Dendritic cell treated with granulocyte-macrophage colony-stimulating factor and Interleukin-4, amounts not matched to agents 40 ng/mL and 50 ng/mL, for 4 days (primary cell): ENCODE results near the gene HNF1B.

ENCODE experiments used
- H3K27ac Mint-ChIP-seq: one replicate; pipeline ENCODE4 v1.8.0; 2022; ENCODE audit warnings: mild to moderate bottlenecking, mixed read lengths
- H3K27me3 Mint-ChIP-seq: one replicate; pipeline ENCODE4 v1.8.0; 2022; ENCODE audit warnings: mild to moderate bottlenecking, mixed read lengths
- H3K36me3 Mint-ChIP-seq: one replicate; pipeline ENCODE4 v1.8.0; 2022; ENCODE audit warnings: low read depth, mixed read lengths
- H3K4me1 Mint-ChIP-seq: one replicate; pipeline ENCODE4 v1.8.0; 2022; ENCODE audit warnings: low read depth, mixed read lengths
- H3K4me3 Mint-ChIP-seq: one replicate; pipeline ENCODE4 v1.8.0; 2022; ENCODE audit warnings: mild to moderate bottlenecking, moderate library complexity, mixed read lengths
- H3K9me3 Mint-ChIP-seq: one replicate; pipeline ENCODE4 v1.8.0; 2022; ENCODE audit warnings: mixed read lengths
- intact Hi-C: fragments of 100-400 bp; cut with micrococcal nuclease; formaldehyde crosslinking; loops from one replicate; pipeline ENCODE4 v1.15.0; 2022

Gene HNF1B

DNA sequence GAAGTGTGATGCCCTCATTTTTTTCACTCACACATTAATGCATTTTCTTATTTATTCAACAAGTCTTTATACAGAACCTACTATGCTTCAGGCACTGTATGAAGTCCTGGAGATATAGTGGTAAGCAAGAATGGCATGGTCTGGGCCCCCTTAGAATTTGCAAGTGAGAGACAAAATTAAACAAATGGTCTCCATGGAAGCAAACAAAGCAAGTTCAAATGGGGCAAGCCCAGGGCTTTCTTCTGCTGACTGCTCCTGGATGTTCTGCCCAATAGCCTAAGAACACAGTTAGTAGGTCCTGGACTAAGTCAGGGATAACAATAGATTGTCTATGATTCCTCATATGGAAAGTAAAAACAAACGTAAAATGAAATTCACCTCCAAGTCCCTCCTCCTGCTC, 70.3 kb downstream of the HNF1B start:
- H3K27ac Mint-ChIP-seq, result no peak overlapping the region
- intact Hi-C loops, result no loop called here
- peaks cover 7% of the 10 kb centered on the region for H3K27me3 Mint-ChIP-seq
- peaks cover 8% of the 10 kb centered on the region for H3K9me3 Mint-ChIP-seq
- H3K4me3 Mint-ChIP-seq, result no peak overlapping the region
- no peaks in the 10 kb centered on the region for H3K36me3 Mint-ChIP-seq
- H3K4me1 Mint-ChIP-seq, result no peaks in the 10 kb centered on the region

DNA sequence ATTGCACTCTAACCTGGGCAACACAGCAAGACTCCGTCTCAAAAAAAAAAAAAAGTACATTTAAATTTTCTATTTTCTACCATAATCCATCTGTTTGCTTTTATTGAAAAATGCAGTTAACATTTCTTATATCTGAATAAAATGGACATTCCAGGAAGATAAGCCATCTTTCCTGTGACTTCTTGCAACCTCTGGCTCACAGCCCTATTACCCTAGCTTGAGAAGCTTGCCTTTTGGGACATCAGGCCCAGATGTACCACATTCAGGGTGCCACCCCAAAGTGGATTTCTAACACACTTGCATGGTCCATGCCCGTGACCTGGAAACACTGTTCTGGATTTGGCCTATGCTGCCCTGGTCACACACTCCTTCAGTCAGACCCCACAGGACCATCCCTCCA, 71.5 kb downstream of the HNF1B start:
- intact Hi-C loops, result no loop called here

DNA sequence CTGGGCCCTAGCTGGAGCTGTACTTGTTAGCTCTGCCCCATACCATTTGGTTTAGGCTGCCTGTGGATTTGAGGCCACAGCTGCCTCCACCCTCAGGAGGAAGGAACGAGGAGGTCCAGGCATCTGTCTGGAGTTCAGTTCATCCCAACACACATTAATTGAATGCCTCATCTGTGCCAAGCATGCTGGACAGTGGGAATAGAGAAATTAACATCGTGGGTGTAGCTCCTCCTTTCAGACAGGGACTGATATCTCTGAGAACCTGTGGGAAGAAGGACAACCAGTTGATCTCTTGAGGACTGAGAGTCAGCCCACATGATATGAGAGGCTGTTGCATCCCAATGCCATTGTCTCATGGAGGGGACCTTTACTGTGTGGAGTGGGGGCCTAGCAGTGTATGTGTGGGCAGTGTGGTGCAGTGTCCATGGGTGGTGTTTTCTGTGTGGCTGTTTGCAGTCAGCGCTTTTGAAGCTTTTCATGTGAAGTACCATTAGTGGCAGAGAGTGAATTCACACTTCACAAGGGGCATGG, 72.2 kb downstream of the HNF1B start:
- H3K9me3 Mint-ChIP-seq, result no peaks in the 10 kb centered on the region
- no peaks in the 10 kb centered on the region for H3K36me3 Mint-ChIP-seq
- no peak overlapping the region for H3K27ac Mint-ChIP-seq
- intact Hi-C loops, result no loop called here
- no peak overlapping the region for H3K4me3 Mint-ChIP-seq
- H3K27me3 Mint-ChIP-seq, result peaks cover 7% of the 10 kb centered on the region
- H3K4me1 Mint-ChIP-seq, result no peaks in the 10 kb centered on the region

More for the DNA sequence above, 71.5 kb downstream of the HNF1B start:
- Mint-ChIP-seq H3K36me3 (no peaks in the 10 kb centered on the region), H3K4me3 (no peak overlapping the region), H3K27me3 (peaks cover 7% of the 10 kb centered on the region), H3K4me1 (no peaks in the 10 kb centered on the region), H3K27ac (no peak overlapping the region), H3K9me3 (peaks cover 3% of the 10 kb centered on the region)

DNA sequence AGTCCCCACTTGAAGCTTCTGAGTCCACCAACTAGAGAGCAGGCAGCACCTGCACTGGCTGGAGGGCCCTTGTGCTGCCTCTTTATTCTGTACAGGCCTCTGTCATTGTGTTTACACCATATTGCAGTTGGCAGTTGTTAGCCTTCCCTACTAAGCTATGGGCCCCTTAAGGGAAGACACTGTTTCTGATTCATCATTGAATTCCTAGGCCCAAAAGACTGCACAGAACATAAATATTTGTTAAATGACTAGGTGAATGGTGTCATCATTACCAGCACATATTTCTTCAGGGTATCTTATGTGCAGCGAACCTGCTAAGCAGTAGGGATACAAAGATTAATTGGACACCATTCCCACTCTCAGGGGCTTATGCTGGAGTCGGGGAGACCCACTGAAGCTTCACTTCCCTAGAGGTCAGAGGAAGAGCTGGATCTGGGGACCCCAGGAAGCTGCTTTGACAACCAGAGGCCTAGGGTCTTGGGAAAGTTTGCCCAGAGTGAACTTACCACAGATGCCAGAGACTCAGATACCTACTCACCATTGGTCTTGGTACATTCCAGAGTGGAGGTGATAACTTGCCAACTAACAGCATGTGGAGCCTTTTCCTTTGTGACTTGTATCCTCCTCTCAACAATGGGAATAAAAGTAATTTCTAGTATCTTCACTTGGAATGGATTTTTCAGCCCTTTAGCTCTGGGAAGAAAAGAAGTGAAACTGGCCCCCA, 72.9 kb downstream of the HNF1B start:
- Mint-ChIP-seq H3K4me3 (no peak overlapping the region), H3K4me1 (no peaks in the 10 kb centered on the region), H3K36me3 (no peaks in the 10 kb centered on the region), H3K27ac (no peak overlapping the region), H3K9me3 (no peaks in the 10 kb centered on the region), H3K27me3 (peaks cover 7% of the 10 kb centered on the region)
- intact Hi-C loops, result no loop called here

DNA sequence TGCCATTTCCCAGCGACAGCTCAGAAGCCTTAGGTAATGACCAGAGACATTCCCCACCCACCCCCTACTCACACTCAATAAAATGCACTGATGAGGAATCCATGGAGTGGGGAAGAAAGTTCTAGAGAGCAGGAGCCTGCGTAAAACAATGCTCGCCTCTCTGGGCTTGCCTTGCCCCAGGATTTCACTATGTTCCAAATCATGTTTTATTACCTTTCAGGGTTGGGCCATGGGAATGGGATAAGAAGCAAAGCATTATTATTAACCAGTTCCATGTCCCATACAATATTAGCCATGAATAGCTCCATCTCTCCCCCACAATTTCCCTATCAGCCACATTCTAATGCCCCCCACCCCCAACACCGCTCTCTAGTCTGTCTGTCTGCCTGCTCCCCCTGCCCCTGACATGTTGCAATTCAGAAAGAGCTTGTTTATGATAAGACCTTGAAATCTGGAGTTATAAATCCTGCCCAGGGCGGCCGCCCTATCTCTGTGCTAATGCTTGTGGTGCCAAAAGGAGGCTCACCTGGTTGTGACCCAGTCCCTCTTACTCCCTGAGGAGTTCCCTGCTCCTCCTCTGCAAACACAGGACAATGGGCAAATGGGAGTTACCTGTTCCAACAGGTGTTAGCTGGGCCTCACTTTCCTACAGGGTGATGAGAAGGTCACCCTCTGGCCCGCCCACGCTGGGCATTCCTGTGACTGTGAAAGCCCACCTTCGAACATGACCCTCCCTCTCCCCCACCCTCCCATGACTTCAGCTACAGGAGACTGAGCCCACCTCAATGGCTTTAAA, 73.6 kb downstream of the HNF1B start:
- Mint-ChIP-seq H3K4me3 (no peak overlapping the region), H3K27ac (no peak overlapping the region), H3K4me1 (no peaks in the 10 kb centered on the region), H3K9me3 (no peaks in the 10 kb centered on the region), H3K27me3 (no peaks in the 10 kb centered on the region), H3K36me3 (no peaks in the 10 kb centered on the region)
- intact Hi-C loops, result no loop called here

DNA sequence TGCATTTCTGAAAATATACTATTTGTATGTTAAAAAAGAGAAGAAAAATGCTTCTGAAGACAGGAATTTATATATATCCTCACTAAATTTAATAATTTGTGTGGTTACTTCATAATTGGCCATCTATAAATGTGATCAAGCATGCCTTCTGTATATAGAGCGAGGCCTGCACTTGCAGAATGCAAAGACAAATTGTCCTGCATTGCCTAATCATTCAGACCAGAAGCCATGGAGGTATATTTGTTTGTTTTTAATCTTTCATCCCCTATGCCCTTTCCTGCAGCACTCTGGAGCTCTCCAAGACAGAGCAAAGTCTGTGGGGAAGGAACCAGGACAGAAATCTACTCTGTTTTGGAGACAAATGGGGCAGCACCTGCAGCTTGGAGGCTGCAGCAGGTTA, 77.8 kb downstream of the HNF1B start:
- Mint-ChIP-seq H3K36me3 (no peaks in the 10 kb centered on the region), H3K9me3 (no peaks in the 10 kb centered on the region), H3K4me1 (no peaks in the 10 kb centered on the region), H3K27me3 (peaks cover 3% of the 10 kb centered on the region), H3K27ac (no peak overlapping the region), H3K4me3 (no peak overlapping the region)
- intact Hi-C loops, result no loop called here

DNA sequence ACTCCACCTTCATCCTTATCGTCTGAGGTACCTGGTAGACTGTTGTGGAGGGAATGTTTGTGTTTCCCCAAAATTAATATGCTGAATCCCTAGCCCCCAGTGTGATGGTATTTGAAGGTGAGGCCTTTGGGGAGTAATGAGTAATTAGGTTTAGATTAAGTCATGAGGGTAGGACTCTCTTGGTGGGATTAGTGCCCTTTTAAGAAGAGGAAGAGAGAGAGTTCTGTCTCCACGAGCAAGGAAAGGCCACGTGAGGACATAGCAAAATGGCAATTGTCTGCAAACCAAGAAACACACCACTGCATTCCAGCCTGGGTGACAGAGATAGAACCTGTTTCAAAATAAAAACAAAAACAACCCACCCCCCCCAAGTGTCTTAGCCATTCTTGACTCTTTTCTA, 80.6 kb downstream of the HNF1B start:
- Mint-ChIP-seq H3K4me1 (no peaks in the 10 kb centered on the region), H3K9me3 (no peaks in the 10 kb centered on the region), H3K27me3 (peaks cover 3% of the 10 kb centered on the region), H3K36me3 (no peaks in the 10 kb centered on the region), H3K4me3 (no peak overlapping the region), H3K27ac (no peak overlapping the region)
- intact Hi-C loops, result no loop called here

DNA sequence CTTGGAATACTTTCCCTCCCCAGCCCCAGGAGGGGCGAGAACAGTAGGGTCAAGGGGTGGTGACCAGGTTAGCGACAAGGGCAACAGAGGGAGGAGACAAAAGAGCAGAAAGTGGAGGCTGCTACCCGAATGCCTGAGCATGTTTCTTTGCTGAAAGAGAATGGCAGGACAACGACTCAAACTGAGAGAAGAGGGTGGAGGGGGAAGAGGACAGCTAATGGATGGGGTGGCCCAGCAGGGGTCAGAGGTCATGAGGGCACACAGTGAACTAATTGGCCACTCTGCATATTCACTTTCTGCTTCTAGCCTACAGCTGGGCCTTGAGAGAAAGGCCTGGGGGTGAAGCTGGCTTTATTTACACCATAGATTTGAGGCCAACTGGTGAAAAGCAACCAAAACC, 82.5 kb downstream of the HNF1B start:
- no peak overlapping the region for H3K4me3 Mint-ChIP-seq
- H3K36me3 Mint-ChIP-seq, result no peaks in the 10 kb centered on the region
- no peaks in the 10 kb centered on the region for H3K9me3 Mint-ChIP-seq
- intact Hi-C loops, result no loop called here
- H3K27me3 Mint-ChIP-seq, result peaks cover 3% of the 10 kb centered on the region
- H3K4me1 Mint-ChIP-seq, result no peaks in the 10 kb centered on the region
- H3K27ac Mint-ChIP-seq, result no peak overlapping the region

DNA sequence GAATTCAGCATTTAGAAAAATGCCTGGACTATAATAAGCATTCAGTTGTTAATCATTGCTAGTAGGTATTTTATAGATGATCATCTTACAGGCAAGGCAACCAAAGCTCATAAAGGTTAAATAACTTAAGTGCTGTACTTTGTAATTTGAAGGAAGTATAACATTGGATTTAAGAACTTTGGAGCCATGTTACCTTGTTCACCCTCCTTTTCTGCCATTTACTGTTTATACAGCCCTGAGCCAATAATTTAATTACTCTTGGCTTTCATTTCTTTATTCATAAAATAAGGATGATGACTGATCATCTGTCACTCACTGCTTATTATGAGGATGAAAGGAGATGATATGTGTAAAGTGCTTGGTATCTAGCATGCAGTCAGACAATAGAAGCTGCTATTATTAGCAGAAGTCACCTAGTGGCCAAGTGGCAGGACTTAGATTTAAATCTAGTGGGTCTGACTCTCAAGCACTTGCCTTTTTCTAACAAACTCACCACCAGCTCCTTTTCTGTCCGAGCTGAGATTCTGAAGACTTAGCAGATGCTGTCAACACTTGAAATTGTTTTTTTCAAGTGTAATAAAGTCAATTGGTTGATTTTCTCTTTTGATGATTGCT, 83.4 kb downstream of the HNF1B start:
- intact Hi-C loops, result no loop called here
- no peak overlapping the region for H3K27ac Mint-ChIP-seq
- no peak overlapping the region for H3K4me3 Mint-ChIP-seq
- H3K27me3 Mint-ChIP-seq, result peaks cover 3% of the 10 kb centered on the region
- H3K4me1 Mint-ChIP-seq, result no peaks in the 10 kb centered on the region
- no peaks in the 10 kb centered on the region for H3K36me3 Mint-ChIP-seq
- H3K9me3 Mint-ChIP-seq, result no peaks in the 10 kb centered on the region

DNA sequence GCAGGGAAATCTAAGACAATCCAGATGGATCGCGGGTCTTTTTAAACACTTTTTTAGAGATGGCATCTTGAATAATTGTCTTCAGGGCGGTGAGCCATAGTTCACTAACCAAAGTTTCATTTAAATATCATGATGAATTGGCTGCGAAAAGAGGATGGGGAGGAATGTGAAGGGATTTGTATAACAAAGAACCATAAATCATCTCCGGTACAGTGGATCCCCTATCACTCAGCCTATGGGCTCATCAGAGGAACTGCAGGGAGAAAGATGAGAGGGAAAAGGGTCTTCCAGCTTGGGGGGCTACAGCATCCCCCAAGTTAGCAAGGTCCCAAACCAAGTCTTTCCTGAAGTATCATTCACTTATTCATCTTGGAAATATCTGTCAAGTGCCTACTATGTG, 84.9 kb downstream of the HNF1B start:
- Mint-ChIP-seq H3K4me3 (no peak overlapping the region), H3K4me1 (no peaks in the 10 kb centered on the region), H3K9me3 (no peaks in the 10 kb centered on the region), H3K27me3 (peaks cover 3% of the 10 kb centered on the region), H3K27ac (no peak overlapping the region), H3K36me3 (no peaks in the 10 kb centered on the region)
- intact Hi-C loops, result no loop called here

DNA sequence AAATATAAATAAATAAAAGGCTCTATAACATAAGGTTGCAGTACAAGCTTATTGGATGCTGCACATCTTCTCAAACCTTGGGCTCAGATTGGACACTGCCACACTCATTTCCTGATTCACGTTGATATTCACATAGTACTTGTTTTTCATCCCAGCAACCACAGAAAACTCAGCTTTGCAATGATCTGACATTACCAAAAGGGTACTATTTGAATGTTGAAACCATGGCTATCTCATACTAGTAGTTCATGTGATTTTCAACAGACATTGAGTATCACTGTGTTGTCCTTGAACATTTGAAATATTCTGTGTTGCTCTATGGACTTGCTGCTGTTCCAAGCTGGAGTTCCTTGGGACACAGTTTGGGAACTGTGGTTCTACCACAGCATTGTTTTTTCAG, 87.7 kb downstream of the HNF1B start:
- H3K27me3 Mint-ChIP-seq, result peaks cover 5% of the 10 kb centered on the region
- H3K4me3 Mint-ChIP-seq, result no peak overlapping the region
- no peaks in the 10 kb centered on the region for H3K4me1 Mint-ChIP-seq
- no peaks in the 10 kb centered on the region for H3K36me3 Mint-ChIP-seq
- no peak overlapping the region for H3K27ac Mint-ChIP-seq
- intact Hi-C loops, result no loop called here
- no peaks in the 10 kb centered on the region for H3K9me3 Mint-ChIP-seq

DNA sequence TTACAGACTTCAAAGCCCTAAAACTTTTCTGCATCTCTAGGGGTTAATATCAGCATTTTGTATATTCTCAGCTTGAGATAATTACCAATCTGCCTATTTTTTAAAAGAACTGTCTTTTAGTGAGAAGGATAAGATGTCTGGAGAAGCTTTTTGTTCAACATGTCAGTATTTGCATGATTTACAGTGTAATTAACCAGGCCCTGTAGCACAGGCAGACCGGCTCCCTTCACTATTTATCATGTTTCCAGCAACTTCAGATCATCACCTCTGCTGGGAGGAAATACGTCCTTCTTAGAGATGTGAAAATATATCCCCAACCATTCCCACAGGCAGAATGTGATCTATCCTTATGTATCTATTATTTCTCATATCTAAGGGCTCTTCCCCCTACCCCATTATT, 93.0 kb downstream of the HNF1B start:
- no peaks in the 10 kb centered on the region for H3K36me3 Mint-ChIP-seq
- no peak overlapping the region for H3K27ac Mint-ChIP-seq
- intact Hi-C loops, result no loop called here
- H3K27me3 Mint-ChIP-seq, result peaks cover 35% of the 10 kb centered on the region
- peaks cover 12% of the 10 kb centered on the region for H3K4me1 Mint-ChIP-seq
- H3K4me3 Mint-ChIP-seq, result no peak overlapping the region
- H3K9me3 Mint-ChIP-seq, result no peaks in the 10 kb centered on the region

DNA sequence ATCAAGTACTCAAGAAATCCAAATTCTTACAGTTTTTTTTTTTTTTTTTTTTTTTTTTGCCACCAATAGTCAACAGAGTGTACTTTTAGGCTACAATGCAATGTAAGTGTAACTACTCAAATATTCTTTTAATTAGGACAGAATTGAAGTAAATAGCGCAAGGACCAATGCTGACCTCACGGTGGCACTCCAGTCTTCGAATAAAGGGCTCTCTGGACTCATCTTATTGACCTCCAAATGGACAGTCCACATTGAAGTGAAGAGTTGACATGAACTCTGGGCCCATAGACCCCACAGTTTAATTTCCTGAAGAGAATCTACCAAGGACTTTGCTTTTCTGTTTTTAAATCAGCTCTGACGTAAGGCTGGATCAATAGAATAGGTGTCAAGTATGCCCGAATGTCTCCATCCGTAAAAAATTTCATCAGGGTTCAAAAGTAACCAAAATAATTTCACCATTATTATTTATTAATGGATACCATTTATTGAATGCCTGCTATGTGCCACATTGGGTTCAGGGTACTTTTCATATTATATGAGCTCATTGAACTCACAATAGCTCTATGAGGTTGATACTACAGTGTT, 94.3 kb downstream of the HNF1B start:
- no peak overlapping the region for H3K4me3 Mint-ChIP-seq
- no peak overlapping the region for H3K27ac Mint-ChIP-seq
- H3K4me1 Mint-ChIP-seq, result peaks cover 12% of the 10 kb centered on the region
- H3K27me3 Mint-ChIP-seq, result peaks cover 45% of the 10 kb centered on the region
- no peaks in the 10 kb centered on the region for H3K9me3 Mint-ChIP-seq
- intact Hi-C loops, result no loop called here
- H3K36me3 Mint-ChIP-seq, result no peaks in the 10 kb centered on the region

DNA sequence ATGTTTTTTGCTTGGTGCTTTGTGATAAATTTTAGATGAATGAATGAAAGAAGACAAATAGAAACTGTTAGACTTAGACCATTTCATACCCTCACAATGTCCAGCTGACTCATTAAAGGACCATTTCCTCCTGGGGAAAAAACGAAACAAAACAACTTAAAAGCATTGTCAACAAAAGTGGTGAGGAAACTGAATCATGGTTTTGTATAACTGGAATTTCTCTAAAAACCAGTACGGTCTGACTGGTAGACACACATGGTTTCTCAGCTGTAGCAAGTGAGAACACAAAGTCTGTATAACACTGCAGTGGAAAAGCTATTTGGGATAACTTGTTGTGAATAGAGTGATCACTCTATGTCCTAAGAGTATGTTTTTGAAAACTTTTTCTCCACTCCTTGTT, 96.3 kb downstream of the HNF1B start:
- H3K27ac Mint-ChIP-seq, result no peak overlapping the region
- H3K36me3 Mint-ChIP-seq, result no peaks in the 10 kb centered on the region
- H3K4me1 Mint-ChIP-seq, result peaks cover 17% of the 10 kb centered on the region
- peaks cover 58% of the 10 kb centered on the region for H3K27me3 Mint-ChIP-seq
- no peaks in the 10 kb centered on the region for H3K9me3 Mint-ChIP-seq
- no peak overlapping the region for H3K4me3 Mint-ChIP-seq
- intact Hi-C loops, result no loop called here
